Activated CD4-positive, alpha-beta memory T cell treated with anti-CD3 and anti-CD28 coated beads, Interleukin-2, amount 10 ng/mL, durations not matched to agents 7 days and 5 days (primary cell): ENCODE data around the gene PLEKHA4. TPM values are rescaled to one million over a fixed set of nuclear protein-coding genes. Genes with fewer than 3 reads are reported as not detected.
"Not testable (repeated sequence)": the region's sequence is repeated elsewhere in the genome, so short reads cannot be mapped to it uniquely, and the experiment has no call there.

Source experiments
- CTCF ChIA-PET: fragments of 350-600 bp; sonication (Branson Sonifier 250); formaldehyde crosslinking; loops from one replicate; lab custom pipeline; 2021; ENCODE audit warnings: antibody characterized with exemption, inconsistent platforms; lab: Charles Lee
- POLR2A ChIA-PET: fragments of 350-600 bp; sonication (Branson Sonifier 250); formaldehyde crosslinking; loops from one replicate; lab custom pipeline; 2021; ENCODE audit warnings: antibody characterized with exemption; lab: Charles Lee
- DNase-seq: peaks from one replicate; pipeline ENCODE4 v3.0.0-alpha.2; 2020
- H3K27ac Mint-ChIP-seq: one replicate; pipeline ENCODE4 v1.8.0; 2021; ENCODE audit warnings: mild to moderate bottlenecking, mixed read lengths
- H3K27me3 Mint-ChIP-seq: one replicate; pipeline ENCODE4 v1.8.0; 2021; ENCODE audit warnings: mixed read lengths
- H3K36me3 Mint-ChIP-seq: one replicate; pipeline ENCODE4 v1.8.0; 2021; ENCODE audit warnings: low read depth, mixed read lengths
- H3K4me1 Mint-ChIP-seq: one replicate; pipeline ENCODE4 v1.8.0; 2021; ENCODE audit warnings: mixed read lengths
- H3K4me3 Mint-ChIP-seq: one replicate; pipeline ENCODE4 v1.8.0; 2021; ENCODE audit warnings: mild to moderate bottlenecking, mixed read lengths
- H3K9me3 Mint-ChIP-seq: one replicate; pipeline ENCODE4 v1.8.0; 2021; ENCODE audit warnings: mixed read lengths
- total RNA-seq, 2 experiments: library from RNA; stranded (reverse); gene quantifications; one replicate each; pipeline ENCODE4 v1.2.3, GENCODE V29; 2021

PLEKHA4 gene, protein sequence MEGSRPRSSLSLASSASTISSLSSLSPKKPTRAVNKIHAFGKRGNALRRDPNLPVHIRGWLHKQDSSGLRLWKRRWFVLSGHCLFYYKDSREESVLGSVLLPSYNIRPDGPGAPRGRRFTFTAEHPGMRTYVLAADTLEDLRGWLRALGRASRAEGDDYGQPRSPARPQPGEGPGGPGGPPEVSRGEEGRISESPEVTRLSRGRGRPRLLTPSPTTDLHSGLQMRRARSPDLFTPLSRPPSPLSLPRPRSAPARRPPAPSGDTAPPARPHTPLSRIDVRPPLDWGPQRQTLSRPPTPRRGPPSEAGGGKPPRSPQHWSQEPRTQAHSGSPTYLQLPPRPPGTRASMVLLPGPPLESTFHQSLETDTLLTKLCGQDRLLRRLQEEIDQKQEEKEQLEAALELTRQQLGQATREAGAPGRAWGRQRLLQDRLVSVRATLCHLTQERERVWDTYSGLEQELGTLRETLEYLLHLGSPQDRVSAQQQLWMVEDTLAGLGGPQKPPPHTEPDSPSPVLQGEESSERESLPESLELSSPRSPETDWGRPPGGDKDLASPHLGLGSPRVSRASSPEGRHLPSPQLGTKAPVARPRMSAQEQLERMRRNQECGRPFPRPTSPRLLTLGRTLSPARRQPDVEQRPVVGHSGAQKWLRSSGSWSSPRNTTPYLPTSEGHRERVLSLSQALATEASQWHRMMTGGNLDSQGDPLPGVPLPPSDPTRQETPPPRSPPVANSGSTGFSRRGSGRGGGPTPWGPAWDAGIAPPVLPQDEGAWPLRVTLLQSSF
- 1 to 10 TPM; 4.5 to 5.5 TPM for total RNA-seq

DNA sequence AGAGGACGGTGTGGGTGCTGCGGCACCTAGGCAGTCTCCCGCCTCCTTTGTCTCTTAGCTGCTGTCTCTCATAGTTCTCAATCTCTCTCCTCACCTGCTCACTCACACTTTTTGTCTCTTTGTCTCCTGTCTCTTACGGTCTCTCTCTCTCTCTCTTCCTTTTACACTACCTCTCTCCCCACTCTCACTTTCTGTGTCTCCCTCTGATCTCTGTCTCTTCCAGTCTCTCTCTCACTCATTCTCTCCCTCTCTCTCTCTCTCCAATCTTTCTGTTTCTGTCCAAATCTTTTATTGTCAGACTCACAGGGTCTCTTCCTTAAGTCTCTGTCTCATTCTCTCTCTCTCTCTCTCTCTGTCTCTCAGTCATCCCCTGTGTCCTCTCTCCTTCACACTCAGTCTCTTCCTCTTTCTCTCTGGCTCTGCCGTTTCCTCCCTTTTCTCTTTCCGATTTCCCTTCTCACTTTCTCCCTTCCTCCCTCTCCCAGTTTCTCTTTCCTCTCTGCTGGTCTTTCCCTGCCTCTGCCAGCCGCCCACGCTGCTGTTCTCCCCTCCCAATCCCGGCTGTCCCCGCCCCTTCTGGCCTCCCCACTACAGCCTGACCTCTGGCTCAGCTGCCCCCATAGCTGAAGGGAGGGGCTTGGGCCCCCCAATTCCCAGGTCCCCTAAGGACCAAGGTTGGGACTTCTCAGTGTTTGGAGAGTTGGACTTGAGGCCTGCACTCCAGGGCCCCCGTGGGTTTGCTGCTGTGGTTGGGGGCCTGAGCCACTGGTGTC, at the start of gene PLEKHA4:
Gene PLEKHA4, minus strand, starts transcription at position 504 of the 773 bp plus-strand sequence. CDS start 997 bp downstream, outside the sequence.
- Mint-ChIP-seq H3K9me3 (no peaks in the 10 kb centered on the region), H3K27me3 (peaks cover 13% of the 10 kb centered on the region), H3K36me3 (peaks cover 9% of the 10 kb centered on the region), H3K4me3 (no peak within 1 kb of the TSS), H3K27ac (no peak within 1 kb of the TSS), H3K4me1 (peaks cover 11% of the 10 kb centered on the region)
- no peak for DNase-seq
- CTCF ChIA-PET, result interaction anchor here (0.6 kb wide), 1 partner anchor 1835 kb away, joined by 3 read pairs; no protein-coding TSS in a partner anchor
- POLR2A ChIA-PET, result no interaction called here

DNA sequence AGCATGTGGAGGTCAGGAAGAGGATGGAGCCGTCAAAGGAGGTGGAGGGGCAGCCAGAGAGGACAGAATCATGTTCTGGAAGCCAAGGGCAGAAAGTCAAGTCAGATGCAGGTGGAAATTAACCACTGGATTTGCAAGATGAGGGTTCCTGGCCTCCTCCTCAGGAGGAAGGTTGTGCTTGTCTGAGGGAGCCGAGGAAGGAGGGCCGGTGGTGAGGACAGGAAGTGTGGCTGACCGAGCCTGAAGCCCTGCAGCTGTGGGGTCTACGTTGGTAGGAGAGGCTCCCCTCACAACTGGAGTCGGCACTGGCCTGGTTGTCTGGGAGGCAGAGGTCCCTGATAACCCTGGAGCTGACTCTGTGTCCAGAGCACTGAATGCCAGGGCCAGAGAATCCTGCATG, 49.7 kb upstream of the PLEKHA4 start:
- Mint-ChIP-seq H3K27me3 (no peaks in the 10 kb centered on the region), H3K9me3 (no peaks in the 10 kb centered on the region), H3K4me1 (no peaks in the 10 kb centered on the region), H3K27ac (no peak overlapping the region), H3K4me3 (no peak overlapping the region), H3K36me3 (peaks cover 49% of the 10 kb centered on the region)
- POLR2A ChIA-PET, result interaction anchor here (0.9 to 1.2 kb wide), 2 partner anchors 12 to 18 kb away, joined by 5 to 10 read pairs; partner anchors contain the start of gene NUCB1
- DNase-seq, result no peak
- CTCF ChIA-PET, result no interaction called here

DNA sequence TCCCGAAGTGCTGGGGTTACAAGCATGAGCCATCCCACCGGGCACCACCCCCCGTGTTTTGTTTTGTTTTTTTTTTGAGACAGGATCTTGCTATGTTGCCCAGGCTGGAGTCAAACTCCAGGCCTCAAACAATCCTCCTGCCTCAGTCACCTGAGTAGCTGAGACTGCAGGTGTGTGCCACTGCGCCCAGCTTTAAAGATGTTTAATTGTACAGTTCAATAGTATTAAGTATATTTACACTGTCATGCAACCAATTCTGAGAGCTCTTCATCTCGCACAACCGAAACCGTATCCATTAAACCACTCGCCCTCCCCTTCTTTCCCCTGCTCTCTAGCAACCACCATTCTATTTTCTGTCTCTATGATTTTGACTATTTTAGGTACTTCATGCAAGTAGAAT, 47.3 kb upstream of the PLEKHA4 start:
- Mint-ChIP-seq H3K36me3 (peaks cover 57% of the 10 kb centered on the region), H3K4me3 (no peak overlapping the region), H3K27me3 (no peaks in the 10 kb centered on the region), H3K4me1 (no peaks in the 10 kb centered on the region), H3K9me3 (no peaks in the 10 kb centered on the region), H3K27ac (no peak overlapping the region)
- ChIA-PET CTCF (no interaction called here), POLR2A (interaction anchor here (1.5 to 3.0 kb wide), 2 partner anchors 10 kb away, joined by 4 to 9 read pairs; no protein-coding TSS in a partner anchor)
- no peak for DNase-seq

DNA sequence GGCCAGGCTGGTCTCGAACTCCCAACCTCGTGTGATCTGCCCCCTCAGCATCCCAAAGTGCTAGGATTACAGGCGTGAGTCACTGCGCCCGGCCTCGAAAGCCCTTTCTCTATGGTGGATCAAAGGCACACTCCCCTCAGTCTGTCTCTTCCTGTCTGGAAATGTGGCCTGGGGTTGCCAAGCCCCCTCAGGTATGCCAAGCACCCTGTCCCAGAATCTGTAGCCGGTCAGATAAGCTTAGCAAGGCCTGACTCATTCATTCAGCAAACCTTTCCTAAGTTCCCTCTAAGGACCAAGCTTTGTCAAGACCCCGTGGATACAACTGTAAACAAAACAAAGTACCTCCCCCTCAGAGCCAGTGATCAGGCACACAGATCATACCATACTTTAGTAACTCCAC, 45.8 kb upstream of the PLEKHA4 start:
- no peak for DNase-seq
- H3K4me3 Mint-ChIP-seq, result no peak overlapping the region
- no peaks in the 10 kb centered on the region for H3K9me3 Mint-ChIP-seq
- no peak overlapping the region for H3K27ac Mint-ChIP-seq
- CTCF ChIA-PET, result interaction anchor here (2.0 kb wide), 1 partner anchor 57 kb away, joined by 4 read pairs; no protein-coding TSS in a partner anchor
- no peaks in the 10 kb centered on the region for H3K4me1 Mint-ChIP-seq
- peaks cover 66% of the 10 kb centered on the region for H3K36me3 Mint-ChIP-seq
- no peaks in the 10 kb centered on the region for H3K27me3 Mint-ChIP-seq
- POLR2A ChIA-PET, result interaction anchor here (0.9 to 3.0 kb wide), 3 partner anchors 11 to 39 kb away, joined by 3 to 9 read pairs (median 4); no protein-coding TSS in a partner anchor

DNA sequence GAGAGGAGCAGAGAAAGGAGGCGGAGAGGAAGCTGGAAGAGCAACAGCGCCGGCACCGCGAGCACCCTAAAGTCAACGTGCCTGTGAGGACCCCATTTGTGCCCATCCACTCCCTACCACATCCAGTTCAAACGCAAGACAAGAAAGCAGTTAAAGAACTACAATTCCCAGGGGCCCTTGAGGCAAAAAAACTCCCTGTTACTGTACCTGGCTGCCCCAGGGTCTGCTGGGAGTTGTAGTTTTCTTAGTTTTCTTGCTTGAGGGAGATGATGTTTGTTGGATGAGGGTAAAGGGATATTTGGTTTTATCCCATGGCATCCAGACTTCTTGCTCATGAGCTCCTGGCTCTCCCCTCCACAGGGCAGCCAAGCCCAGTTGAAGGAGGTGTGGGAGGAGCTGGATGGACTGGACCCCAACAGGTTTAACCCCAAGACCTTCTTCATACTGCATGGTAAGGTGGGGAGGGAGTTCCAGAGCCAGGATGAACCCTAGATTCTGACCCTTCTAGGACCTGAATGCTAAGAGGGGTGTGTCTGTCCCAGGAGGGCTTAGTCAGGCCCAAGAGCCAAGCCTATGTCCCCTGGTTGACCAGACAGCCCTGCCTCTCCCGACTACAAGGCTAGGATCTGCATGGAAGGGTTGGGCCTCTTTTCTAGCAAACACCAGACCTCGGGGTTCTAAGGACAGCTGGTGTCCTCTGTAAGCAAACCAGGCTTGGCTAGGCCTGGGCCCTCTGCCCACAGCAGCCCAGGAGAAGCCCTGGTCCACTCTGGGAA, 44.9 kb upstream of the PLEKHA4 start:
- ChIA-PET POLR2A (interaction anchor here (0.9 to 3.0 kb wide), 4 partner anchors 12 to 41 kb away, joined by 3 to 9 read pairs (median 4); partner anchors contain the start of gene PPP1R15A), CTCF (interaction anchor here (2.0 kb wide), 1 partner anchor 57 kb away, joined by 4 read pairs; no protein-coding TSS in a partner anchor)
- no peak for DNase-seq
- Mint-ChIP-seq H3K4me1 (no peaks in the 10 kb centered on the region), H3K9me3 (no peaks in the 10 kb centered on the region), H3K36me3 (peaks cover 62% of the 10 kb centered on the region), H3K27me3 (no peaks in the 10 kb centered on the region), H3K4me3 (no peak overlapping the region), H3K27ac (no peak overlapping the region)

DNA sequence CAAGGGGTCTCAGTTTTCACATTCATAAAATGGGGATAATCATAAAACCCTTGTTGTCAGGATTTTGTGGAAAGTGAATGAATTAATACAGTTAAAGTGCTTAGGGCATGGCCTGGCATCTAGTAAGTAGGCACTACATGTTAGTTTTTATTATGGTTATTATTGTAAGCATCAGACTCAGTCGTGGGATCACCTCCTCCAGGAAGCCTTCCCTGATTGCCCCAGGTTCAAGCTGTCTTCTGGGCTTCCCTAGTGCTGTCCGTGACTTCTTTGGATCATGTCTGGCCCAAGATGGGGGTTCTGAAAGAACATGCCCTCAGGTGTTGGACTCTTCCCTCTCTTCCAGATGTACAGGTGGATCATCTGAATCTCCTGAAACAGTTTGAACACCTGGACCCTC, 42.4 kb upstream of the PLEKHA4 start:
- DNase-seq, result no peak
- CTCF ChIA-PET, result interaction anchor here (1.1 kb wide), 1 partner anchor 11 kb away, joined by 4 read pairs; the partner anchor contains the start of gene NUCB1
- POLR2A ChIA-PET, result interaction anchor here (0.7 to 2.0 kb wide), 3 partner anchors 10 to 22 kb away, joined by 3 to 4 read pairs (median 4); no protein-coding TSS in a partner anchor

DNA sequence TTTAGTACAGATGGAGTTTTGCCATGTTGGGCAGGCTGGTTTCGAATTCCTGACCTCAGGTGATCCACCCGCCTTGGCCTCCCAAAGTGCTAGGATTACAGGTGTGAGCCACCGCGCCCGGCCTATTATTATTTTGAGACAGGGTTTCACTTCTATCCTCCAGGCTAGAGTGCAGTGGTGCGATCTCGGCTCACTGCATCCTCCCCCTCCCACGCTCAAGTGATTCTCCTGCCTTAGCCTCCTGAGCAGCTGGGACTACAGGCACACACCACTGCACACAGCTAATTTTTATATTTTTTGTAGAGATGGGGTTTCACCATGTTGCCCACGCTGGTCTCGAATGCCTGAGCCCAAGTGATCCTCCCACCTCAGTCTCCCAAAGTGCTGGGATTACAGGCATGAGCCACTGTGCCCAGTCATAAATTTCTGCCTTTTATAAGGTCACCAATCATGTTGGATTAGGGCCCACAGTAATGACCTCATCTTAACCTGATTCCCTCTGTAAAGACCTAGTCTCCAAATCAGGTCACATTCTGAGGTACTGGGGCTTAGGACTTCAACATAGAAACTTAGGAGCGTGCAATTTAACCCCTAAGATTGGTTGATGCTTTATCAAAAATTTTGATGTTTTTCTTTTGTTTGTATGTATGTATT, 41.1 kb upstream of the PLEKHA4 start:
- CTCF ChIA-PET, H3K4me1 Mint-ChIP-seq, DNase-seq, H3K27ac Mint-ChIP-seq, H3K27me3 Mint-ChIP-seq, H3K4me3 Mint-ChIP-seq, H3K9me3 Mint-ChIP-seq: not testable (repeated sequence)
- POLR2A ChIA-PET, result interaction anchor here (2.0 kb wide), 1 partner anchor 9 kb away, joined by 4 read pairs; no protein-coding TSS in a partner anchor
- peaks cover 71% of the 10 kb centered on the region for H3K36me3 Mint-ChIP-seq

More for the DNA sequence above, 42.4 kb upstream of the PLEKHA4 start:
- Mint-ChIP-seq H3K4me3 (no peak overlapping the region), H3K4me1 (no peaks in the 10 kb centered on the region), H3K36me3 (peaks cover 63% of the 10 kb centered on the region), H3K27ac (no peak overlapping the region), H3K9me3 (no peaks in the 10 kb centered on the region), H3K27me3 (no peaks in the 10 kb centered on the region)

DNA sequence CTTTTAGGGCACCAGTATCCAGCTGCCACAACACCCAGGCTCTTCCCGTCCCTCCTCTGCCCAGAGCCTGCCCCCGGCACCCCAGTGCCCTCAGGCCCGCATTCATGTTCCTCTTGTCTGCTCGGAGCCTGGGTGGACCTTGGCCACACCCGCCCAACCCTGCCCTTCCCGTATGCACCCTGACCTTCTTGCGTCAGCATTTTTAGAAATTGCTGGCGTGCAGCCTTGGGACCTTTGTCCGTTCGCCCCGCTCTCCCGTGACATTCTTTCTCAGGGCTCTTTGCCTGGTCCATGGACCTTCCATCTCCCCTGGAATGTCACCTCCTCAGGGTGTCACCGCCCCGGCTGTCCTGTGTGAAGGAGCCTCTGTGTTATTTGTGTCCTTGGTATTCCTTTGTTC, 39.3 kb upstream of the PLEKHA4 start:
- H3K36me3 Mint-ChIP-seq, result peaks cover 66% of the 10 kb centered on the region
- H3K4me1 Mint-ChIP-seq, result peaks cover 7% of the 10 kb centered on the region
- no peak overlapping the region for H3K27ac Mint-ChIP-seq
- no peak for DNase-seq
- H3K4me3 Mint-ChIP-seq, result no peak overlapping the region
- no peaks in the 10 kb centered on the region for H3K27me3 Mint-ChIP-seq
- CTCF ChIA-PET, result no interaction called here
- POLR2A ChIA-PET, result no interaction called here
- no peaks in the 10 kb centered on the region for H3K9me3 Mint-ChIP-seq

DNA sequence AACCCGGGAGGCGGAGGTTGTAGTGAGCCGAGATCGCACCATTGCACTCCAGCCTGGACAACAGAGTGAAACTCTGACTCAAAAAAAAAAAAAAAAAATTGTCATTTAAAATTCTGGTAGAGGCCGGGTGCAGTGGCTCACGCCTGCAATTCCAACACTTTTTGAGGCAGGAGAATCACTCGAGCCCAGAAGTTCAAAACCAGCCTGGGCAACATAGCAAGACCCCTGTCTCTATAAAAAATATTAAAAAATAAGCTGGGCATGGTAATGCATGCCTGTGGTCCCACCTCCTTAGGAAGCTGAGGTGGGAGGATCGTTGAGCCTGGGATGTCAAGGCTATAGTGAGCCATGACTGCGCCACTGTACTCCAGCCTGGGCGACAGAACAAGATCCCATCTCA, 37.9 kb upstream of the PLEKHA4 start:
- peaks cover 66% of the 10 kb centered on the region for H3K36me3 Mint-ChIP-seq
- no peaks in the 10 kb centered on the region for H3K9me3 Mint-ChIP-seq
- no peaks in the 10 kb centered on the region for H3K27me3 Mint-ChIP-seq
- ChIA-PET CTCF (no interaction called here), POLR2A (interaction anchor here (1.5 to 1.8 kb wide), 2 partner anchors 10 to 12 kb away, joined by 4 to 5 read pairs; no protein-coding TSS in a partner anchor)
- H3K4me1 Mint-ChIP-seq, result peaks cover 18% of the 10 kb centered on the region
- no peak overlapping the region for H3K4me3 Mint-ChIP-seq
- H3K27ac Mint-ChIP-seq, result no peak overlapping the region
- no peak for DNase-seq

DNA sequence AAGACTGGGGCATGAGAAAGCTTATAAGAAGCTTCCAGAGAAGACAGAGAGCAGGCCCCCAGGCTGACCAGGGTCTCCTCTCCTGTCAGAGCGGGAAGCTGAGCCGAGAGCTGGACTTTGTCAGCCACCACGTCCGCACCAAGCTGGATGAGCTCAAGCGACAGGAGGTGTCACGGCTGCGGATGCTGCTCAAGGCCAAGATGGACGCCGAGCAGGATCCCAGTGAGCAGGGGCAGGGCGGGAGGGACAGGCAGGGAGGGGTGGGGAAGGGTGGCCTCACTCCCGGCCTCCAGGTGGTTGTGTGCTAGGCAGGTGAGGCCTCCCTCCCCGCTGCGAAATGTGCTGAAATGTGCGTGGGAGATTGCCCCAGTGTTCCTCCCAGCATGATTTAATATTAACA, 37.2 kb upstream of the PLEKHA4 start:
- Mint-ChIP-seq H3K27me3 (no peaks in the 10 kb centered on the region), H3K9me3 (no peaks in the 10 kb centered on the region), H3K27ac (no peak overlapping the region), H3K36me3 (peaks cover 67% of the 10 kb centered on the region), H3K4me1 (peaks cover 23% of the 10 kb centered on the region), H3K4me3 (no peak overlapping the region)
- ChIA-PET POLR2A (interaction anchor here (1.5 to 1.8 kb wide), 3 partner anchors 10 to 30 kb away, joined by 4 to 6 read pairs (median 5); no protein-coding TSS in a partner anchor), CTCF (no interaction called here)
- DNase-seq, result no peak

DNA sequence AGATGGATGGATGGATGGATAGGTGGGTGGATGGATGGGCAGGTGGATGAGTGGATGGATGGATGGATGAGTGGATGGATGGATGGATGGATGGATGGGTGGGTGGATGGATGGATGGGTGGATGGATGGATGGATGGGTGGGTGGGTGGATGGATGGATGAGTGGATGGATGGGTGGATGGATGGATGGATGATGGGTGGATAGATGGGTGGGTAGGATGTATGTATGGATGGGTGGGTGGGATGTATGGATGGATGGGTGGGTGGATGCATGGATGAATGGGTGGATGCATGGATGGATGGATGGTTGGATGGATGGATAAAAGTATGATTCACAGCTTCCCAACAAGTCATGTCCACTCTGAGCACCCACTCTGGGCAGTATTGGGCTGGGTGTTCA, 35.4 kb upstream of the PLEKHA4 start:
- H3K9me3 Mint-ChIP-seq, CTCF ChIA-PET, H3K27ac Mint-ChIP-seq, DNase-seq, H3K4me3 Mint-ChIP-seq, H3K27me3 Mint-ChIP-seq: not testable (repeated sequence)
- POLR2A ChIA-PET, result interaction anchor here (1.2 kb wide), 1 partner anchor 51 kb away, joined by 4 read pairs; the partner anchor contains the start of gene BAX
- Mint-ChIP-seq H3K4me1 (peaks cover 30% of the 10 kb centered on the region), H3K36me3 (peaks cover 59% of the 10 kb centered on the region)
